Ishikawa (cell line): Measurements from ENCODE around the gene STRADA.

Experiments
- CEBPB ChIP-seq: IDR thresholded peaks from 2 replicates; pipeline ENCODE4 v1.6.1; 2012
- CREB1 ChIP-seq: IDR thresholded peaks from 2 replicates; pipeline ENCODE4 v1.6.1; 2012; ENCODE audit warnings: low read depth
- EP300 ChIP-seq: IDR thresholded peaks from 2 replicates; pipeline ENCODE4 v1.6.1; 2012; ENCODE audit warnings: borderline replicate concordance
- FOXM1 ChIP-seq: IDR thresholded peaks from 2 replicates; pipeline ENCODE4 v1.6.1; 2012; ENCODE audit warnings: low read depth, borderline replicate concordance
- NFIC ChIP-seq: IDR thresholded peaks from 2 replicates; pipeline ENCODE4 v1.6.1; 2012
- RAD21 ChIP-seq: IDR thresholded peaks from 2 replicates; pipeline ENCODE4 v1.6.1; 2012; ENCODE audit warnings: low read depth
- TAF1 ChIP-seq: IDR thresholded peaks from 2 replicates; pipeline ENCODE4 v1.6.1; 2012; ENCODE audit warnings: low read depth, mild to moderate bottlenecking
- TEAD4 ChIP-seq: IDR thresholded peaks from 2 replicates; pipeline ENCODE4 v1.6.1; 2012
- YY1 ChIP-seq: IDR thresholded peaks from 2 replicates; pipeline ENCODE4 v1.6.1; 2012; ENCODE audit warnings: low read depth
- ZBTB7A ChIP-seq: IDR thresholded peaks from 2 replicates; pipeline ENCODE4 v1.6.1; 2012; ENCODE audit warnings: low read depth
- TF ChIP-seq, protein P1 (sequence below): IDR thresholded peaks from 2 replicates; pipeline ENCODE4 v1.6.1; 2012
- TF ChIP-seq, protein P2 (sequence below): IDR thresholded peaks from 2 replicates; pipeline ENCODE4 v1.6.1; 2012; ENCODE audit warnings: low read depth, mild to moderate bottlenecking
- TF ChIP-seq, protein P3 (sequence below): IDR thresholded peaks from 2 replicates; pipeline ENCODE4 v1.6.1; 2012

DNA sequence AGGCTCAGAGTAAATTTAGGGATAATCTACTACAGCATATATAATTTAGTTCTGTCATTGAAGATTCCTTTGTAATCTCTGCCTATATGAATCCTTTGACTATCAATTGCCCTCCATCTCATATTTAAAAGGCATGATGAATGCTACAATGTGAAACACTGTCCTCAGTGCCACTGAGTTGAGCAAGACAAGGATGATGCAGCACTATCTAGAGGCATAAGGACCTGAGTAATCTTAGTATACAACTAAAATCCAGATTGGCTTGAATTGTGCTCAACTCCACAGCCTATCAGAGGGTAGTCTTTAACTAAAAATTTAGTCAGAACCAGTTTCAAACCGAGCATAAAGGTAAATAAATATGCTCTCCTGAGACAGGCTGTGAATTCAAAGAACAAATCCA lies 11.6 kb upstream of the STRADA start:
- TF ChIP-seq FOXM1 (no peak), NFIC (no peak), CEBPB (no peak), YY1 (no peak), RAD21 (no peak), CREB1 (no peak), TAF1 (no peak), TEAD4 (no peak), EP300 (no peak), ZBTB7A (no peak)
- TF ChIP-seq, protein P1, sequence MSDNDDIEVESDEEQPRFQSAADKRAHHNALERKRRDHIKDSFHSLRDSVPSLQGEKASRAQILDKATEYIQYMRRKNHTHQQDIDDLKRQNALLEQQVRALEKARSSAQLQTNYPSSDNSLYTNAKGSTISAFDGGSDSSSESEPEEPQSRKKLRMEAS: no peak
- TF ChIP-seq, protein P2, sequence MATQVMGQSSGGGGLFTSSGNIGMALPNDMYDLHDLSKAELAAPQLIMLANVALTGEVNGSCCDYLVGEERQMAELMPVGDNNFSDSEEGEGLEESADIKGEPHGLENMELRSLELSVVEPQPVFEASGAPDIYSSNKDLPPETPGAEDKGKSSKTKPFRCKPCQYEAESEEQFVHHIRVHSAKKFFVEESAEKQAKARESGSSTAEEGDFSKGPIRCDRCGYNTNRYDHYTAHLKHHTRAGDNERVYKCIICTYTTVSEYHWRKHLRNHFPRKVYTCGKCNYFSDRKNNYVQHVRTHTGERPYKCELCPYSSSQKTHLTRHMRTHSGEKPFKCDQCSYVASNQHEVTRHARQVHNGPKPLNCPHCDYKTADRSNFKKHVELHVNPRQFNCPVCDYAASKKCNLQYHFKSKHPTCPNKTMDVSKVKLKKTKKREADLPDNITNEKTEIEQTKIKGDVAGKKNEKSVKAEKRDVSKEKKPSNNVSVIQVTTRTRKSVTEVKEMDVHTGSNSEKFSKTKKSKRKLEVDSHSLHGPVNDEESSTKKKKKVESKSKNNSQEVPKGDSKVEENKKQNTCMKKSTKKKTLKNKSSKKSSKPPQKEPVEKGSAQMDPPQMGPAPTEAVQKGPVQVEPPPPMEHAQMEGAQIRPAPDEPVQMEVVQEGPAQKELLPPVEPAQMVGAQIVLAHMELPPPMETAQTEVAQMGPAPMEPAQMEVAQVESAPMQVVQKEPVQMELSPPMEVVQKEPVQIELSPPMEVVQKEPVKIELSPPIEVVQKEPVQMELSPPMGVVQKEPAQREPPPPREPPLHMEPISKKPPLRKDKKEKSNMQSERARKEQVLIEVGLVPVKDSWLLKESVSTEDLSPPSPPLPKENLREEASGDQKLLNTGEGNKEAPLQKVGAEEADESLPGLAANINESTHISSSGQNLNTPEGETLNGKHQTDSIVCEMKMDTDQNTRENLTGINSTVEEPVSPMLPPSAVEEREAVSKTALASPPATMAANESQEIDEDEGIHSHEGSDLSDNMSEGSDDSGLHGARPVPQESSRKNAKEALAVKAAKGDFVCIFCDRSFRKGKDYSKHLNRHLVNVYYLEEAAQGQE: no peak
- TF ChIP-seq, protein P3, sequence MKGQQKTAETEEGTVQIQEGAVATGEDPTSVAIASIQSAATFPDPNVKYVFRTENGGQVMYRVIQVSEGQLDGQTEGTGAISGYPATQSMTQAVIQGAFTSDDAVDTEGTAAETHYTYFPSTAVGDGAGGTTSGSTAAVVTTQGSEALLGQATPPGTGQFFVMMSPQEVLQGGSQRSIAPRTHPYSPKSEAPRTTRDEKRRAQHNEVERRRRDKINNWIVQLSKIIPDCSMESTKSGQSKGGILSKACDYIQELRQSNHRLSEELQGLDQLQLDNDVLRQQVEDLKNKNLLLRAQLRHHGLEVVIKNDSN: no peak
